Activated CD4-positive, alpha-beta T cell treated with anti-CD3 and anti-CD28 coated beads, Interleukin-2, amount 10 ng/mL, durations not matched to agents 7 days and 5 days (primary cell): ENCODE results near the gene SETX. TPM values are rescaled to one million over a fixed set of nuclear protein-coding genes. Genes with fewer than 3 reads are reported as not detected.
"Not testable (repeated sequence)": the region's sequence is repeated elsewhere in the genome, so short reads cannot be mapped to it uniquely, and the experiment has no call there.

Experiments
- CTCF ChIA-PET: fragments of 350-600 bp; sonication (Branson Sonifier 250); formaldehyde crosslinking; loops from one replicate; lab custom pipeline; 2021; ENCODE audit warnings: antibody characterized with exemption; lab: Charles Lee
- POLR2A ChIA-PET: fragments of 350-600 bp; sonication (Branson Sonifier 250); formaldehyde crosslinking; loops from one replicate; lab custom pipeline; 2021; ENCODE audit warnings: antibody characterized with exemption; lab: Charles Lee
- DNase-seq: peaks from one replicate; pipeline ENCODE4 v3.0.0-alpha.2; 2020
- H3K27ac Mint-ChIP-seq: one replicate; pipeline ENCODE4 v1.8.0; 2021; ENCODE audit warnings: mild to moderate bottlenecking, moderate library complexity, mixed read lengths
- H3K27me3 Mint-ChIP-seq: one replicate; pipeline ENCODE4 v1.8.0; 2021; ENCODE audit warnings: mixed read lengths
- H3K36me3 Mint-ChIP-seq: one replicate; pipeline ENCODE4 v1.8.0; 2021; ENCODE audit warnings: low read depth, mixed read lengths
- H3K4me1 Mint-ChIP-seq: one replicate; pipeline ENCODE4 v1.8.0; 2021; ENCODE audit warnings: mixed read lengths
- H3K4me3 Mint-ChIP-seq: one replicate; pipeline ENCODE4 v1.8.0; 2021; ENCODE audit warnings: mild to moderate bottlenecking, moderate library complexity, mixed read lengths
- H3K9me3 Mint-ChIP-seq: one replicate; pipeline ENCODE4 v1.8.0; 2021; ENCODE audit warnings: mixed read lengths
- total RNA-seq, 2 experiments: library from RNA; stranded (reverse); gene quantifications; one replicate each; pipeline ENCODE4 v1.2.3, GENCODE V29; 2021

The SETX gene
- total RNA-seq, 2 experiments from 2014 or later, result 62.8 to 68.5 TPM

DNA sequence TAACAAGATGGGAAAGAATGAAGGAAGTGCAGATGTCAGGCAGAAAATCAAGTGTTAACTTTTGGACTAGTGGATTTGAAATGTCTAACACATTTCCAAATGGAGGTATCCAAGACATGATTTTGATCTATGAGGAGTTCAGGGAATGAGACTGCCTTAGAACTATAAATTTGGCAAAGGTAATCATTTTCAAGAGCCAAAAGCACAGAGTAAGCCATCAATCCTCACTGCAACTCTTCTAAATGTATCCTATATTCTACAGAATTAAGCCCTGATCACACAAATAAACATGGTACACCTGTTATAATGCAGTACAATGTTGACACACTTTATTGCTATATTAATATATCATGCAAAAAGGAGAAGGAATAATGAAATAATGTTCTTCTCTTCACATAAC lies 55.6 kb downstream of the SETX start:
- CTCF ChIA-PET, result no interaction called here
- POLR2A ChIA-PET, result no interaction called here
- no peak overlapping the region for H3K4me3 Mint-ChIP-seq
- no peak for DNase-seq
- no peaks in the 10 kb centered on the region for H3K27me3 Mint-ChIP-seq
- H3K36me3 Mint-ChIP-seq, result peaks cover 69% of the 10 kb centered on the region
- no peaks in the 10 kb centered on the region for H3K9me3 Mint-ChIP-seq
- H3K27ac Mint-ChIP-seq, result no peak overlapping the region
- peaks cover 7% of the 10 kb centered on the region for H3K4me1 Mint-ChIP-seq

DNA sequence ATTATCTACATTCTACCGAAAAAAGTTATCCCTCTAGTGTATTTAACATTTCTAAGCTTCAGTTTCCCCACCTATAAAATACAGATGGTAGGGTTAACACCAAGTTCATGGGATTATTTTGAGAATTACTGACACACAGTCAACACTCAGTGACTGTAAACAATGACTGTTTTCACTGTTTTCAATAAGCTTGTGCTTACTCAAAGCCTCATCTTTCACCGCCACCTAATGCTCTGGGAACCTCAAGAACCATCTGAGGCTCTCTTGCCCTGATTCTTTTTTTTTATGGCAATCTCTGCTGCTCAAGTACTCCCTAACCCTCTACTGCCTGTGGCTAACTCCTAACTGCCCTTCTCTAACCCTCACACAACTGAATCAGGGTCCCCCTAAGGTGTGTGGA lies 59.6 kb downstream of the SETX start:
- POLR2A ChIA-PET, result no interaction called here
- Mint-ChIP-seq H3K36me3 (peaks cover 66% of the 10 kb centered on the region), H3K9me3 (no peaks in the 10 kb centered on the region), H3K4me1 (peaks cover 16% of the 10 kb centered on the region), H3K27ac (no peak overlapping the region), H3K4me3 (no peak overlapping the region), H3K27me3 (no peaks in the 10 kb centered on the region)
- CTCF ChIA-PET, result interaction anchor here (0.7 to 1.2 kb wide), 2 partner anchors 15 to 49 kb away, joined by 3 read pairs; no protein-coding TSS in a partner anchor
- no peak for DNase-seq

GRCh38 chr9:132293145-132293721 lies 61.6 kb downstream of the SETX start:
- ChIA-PET CTCF (no interaction called here), POLR2A (interaction anchor here (0.6 kb wide), 1 partner anchor 454 kb away, joined by 4 read pairs; no protein-coding TSS in a partner anchor)
- DNase-seq, result peak; percentile 10
- H3K27ac Mint-ChIP-seq, result peak overlapping the region; percentile 79
- H3K4me3 Mint-ChIP-seq, result no peak overlapping the region
- H3K36me3 Mint-ChIP-seq, result peaks cover 55% of the 10 kb centered on the region
- no peaks in the 10 kb centered on the region for H3K27me3 Mint-ChIP-seq
- H3K4me1 Mint-ChIP-seq, result peaks cover 18% of the 10 kb centered on the region
- H3K9me3 Mint-ChIP-seq, result no peaks in the 10 kb centered on the region

DNA sequence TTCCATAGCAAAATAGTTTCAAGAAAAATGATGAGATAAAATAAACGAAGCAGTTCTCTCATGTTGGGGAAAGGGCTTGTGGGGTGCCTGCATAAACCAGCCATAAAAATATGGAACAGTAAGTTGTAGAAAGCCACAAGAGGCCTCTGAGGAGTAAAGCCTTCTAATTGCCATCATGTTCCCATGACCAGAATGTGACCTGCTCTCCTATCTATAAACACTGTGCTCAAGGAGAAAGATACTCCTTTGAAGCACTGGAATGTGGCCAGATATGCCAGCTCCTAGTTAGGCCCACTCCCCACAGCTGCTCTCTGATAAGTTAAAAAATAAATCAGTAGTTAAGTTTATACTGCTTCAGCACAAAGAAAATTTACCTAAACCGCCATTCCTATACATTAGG lies 65.8 kb downstream of the SETX start:
- Mint-ChIP-seq H3K4me1 (peaks cover 14% of the 10 kb centered on the region), H3K27ac (peak overlapping the region; percentile 50), H3K4me3 (no peak overlapping the region), H3K9me3 (no peaks in the 10 kb centered on the region), H3K27me3 (no peaks in the 10 kb centered on the region), H3K36me3 (peaks cover 41% of the 10 kb centered on the region)
- ChIA-PET CTCF (interaction anchor here (0.7 kb wide), 1 partner anchor 18 kb away, joined by 3 read pairs; no protein-coding TSS in a partner anchor), POLR2A (no interaction called here)
- DNase-seq, result no peak

- CTCF ChIA-PET, result no interaction called here
- POLR2A ChIA-PET, result no interaction called here
- H3K9me3 Mint-ChIP-seq, result no peaks in the 10 kb centered on the region
- no peaks in the 10 kb centered on the region for H3K27me3 Mint-ChIP-seq
- H3K27ac Mint-ChIP-seq, result no peak overlapping the region
- no peak for DNase-seq
- H3K4me1 Mint-ChIP-seq, result peaks cover 12% of the 10 kb centered on the region
- no peak overlapping the region for H3K4me3 Mint-ChIP-seq
- peaks cover 42% of the 10 kb centered on the region for H3K36me3 Mint-ChIP-seq
Observed at GRCh38 chr9:132288361-132288760, 66.4 kb downstream of the SETX start.

GRCh38 chr9:132287256-132287760 lies 67.5 kb downstream of the SETX start:
- Mint-ChIP-seq H3K27ac (no peak overlapping the region), H3K4me3 (no peak overlapping the region), H3K36me3 (peaks cover 43% of the 10 kb centered on the region), H3K27me3 (no peaks in the 10 kb centered on the region), H3K4me1 (peaks cover 4% of the 10 kb centered on the region), H3K9me3 (no peaks in the 10 kb centered on the region)
- POLR2A ChIA-PET, result no interaction called here
- DNase-seq, result no peak
- CTCF ChIA-PET, result interaction anchor here (0.7 to 1.0 kb wide), 2 partner anchors 31 to 35 kb away, joined by 3 to 4 read pairs; no protein-coding TSS in a partner anchor

- Mint-ChIP-seq H3K27me3 (no peaks in the 10 kb centered on the region), H3K27ac (no peak overlapping the region), H3K4me3 (no peak overlapping the region), H3K36me3 (peaks cover 58% of the 10 kb centered on the region), H3K4me1 (peaks cover 4% of the 10 kb centered on the region), H3K9me3 (no peaks in the 10 kb centered on the region)
- DNase-seq, result no peak
- CTCF ChIA-PET, result no interaction called here
- POLR2A ChIA-PET, result no interaction called here
Observed at GRCh38 chr9:132283863-132284262, 70.9 kb downstream of the SETX start.

- Mint-ChIP-seq H3K4me1 (no peaks in the 10 kb centered on the region), H3K4me3 (no peak overlapping the region), H3K27ac (no peak overlapping the region), H3K27me3 (no peaks in the 10 kb centered on the region), H3K9me3 (no peaks in the 10 kb centered on the region), H3K36me3 (peaks cover 58% of the 10 kb centered on the region)
- no peak for DNase-seq
- CTCF ChIA-PET, result no interaction called here
- POLR2A ChIA-PET, result no interaction called here
Observed at GRCh38 chr9:132283165-132283564, 71.6 kb downstream of the SETX start.

- DNase-seq, result no peak
- no peaks in the 10 kb centered on the region for H3K9me3 Mint-ChIP-seq
- no peak overlapping the region for H3K4me3 Mint-ChIP-seq
- POLR2A ChIA-PET, result no interaction called here
- peaks cover 89% of the 10 kb centered on the region for H3K36me3 Mint-ChIP-seq
- CTCF ChIA-PET, result no interaction called here
- H3K27ac Mint-ChIP-seq, result no peak overlapping the region
- H3K27me3 Mint-ChIP-seq, result no peaks in the 10 kb centered on the region
- no peaks in the 10 kb centered on the region for H3K4me1 Mint-ChIP-seq
Observed at GRCh38 chr9:132274861-132275260, 79.9 kb downstream of the SETX start.

DNA sequence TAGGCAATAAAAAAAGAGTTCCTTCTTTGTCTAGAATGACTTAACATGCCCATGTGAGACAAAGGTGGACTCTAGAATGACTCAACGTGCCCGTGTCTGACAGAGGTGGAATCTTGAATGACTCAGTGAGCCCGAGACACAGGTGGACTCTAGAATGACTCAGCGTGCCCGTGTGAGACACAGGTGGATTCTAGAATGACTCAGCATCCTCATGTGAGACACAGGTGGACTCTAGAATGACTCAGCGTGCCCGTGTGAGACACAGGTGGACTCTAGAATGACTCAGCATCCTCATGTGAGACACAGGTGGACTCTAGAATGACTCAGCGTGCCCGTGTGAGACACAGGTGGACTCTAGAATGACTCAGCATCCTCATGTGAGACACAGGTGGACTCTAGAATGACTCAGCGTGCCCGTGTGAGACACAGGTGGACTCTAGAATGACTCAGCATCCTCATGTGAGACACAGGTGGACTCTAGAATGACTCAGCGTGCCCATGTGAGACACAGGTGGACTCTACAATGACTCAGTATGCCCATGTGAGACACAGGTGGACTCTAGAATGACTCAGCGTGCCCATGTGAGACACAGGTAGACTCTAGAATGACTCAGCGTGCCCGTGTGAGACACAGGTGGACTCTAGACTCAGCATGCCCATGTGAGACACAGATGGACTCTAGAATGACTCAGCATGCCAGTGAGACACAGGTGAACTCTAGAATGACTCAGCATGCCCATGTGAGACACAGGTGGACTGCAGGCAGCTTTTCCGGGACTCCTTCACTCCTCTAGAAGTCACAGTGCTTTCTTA lies 84.9 kb downstream of the SETX start:
- H3K27ac Mint-ChIP-seq, H3K4me3 Mint-ChIP-seq, H3K4me1 Mint-ChIP-seq, DNase-seq, H3K9me3 Mint-ChIP-seq, H3K27me3 Mint-ChIP-seq: not testable (repeated sequence)
- ChIA-PET POLR2A (interaction anchor here (0.7 kb wide), 1 partner anchor 1173 kb away, joined by 5 read pairs; no protein-coding TSS in a partner anchor), CTCF (interaction anchor here (0.6 to 1.5 kb wide), 6 partner anchors 11 to 583 kb away, joined by 3 to 10 read pairs (median 5); no protein-coding TSS in a partner anchor)
- H3K36me3 Mint-ChIP-seq, result peaks cover 66% of the 10 kb centered on the region

GRCh38 chr9:132268725-132269352 lies 85.9 kb downstream of the SETX start:
- POLR2A ChIA-PET, result no interaction called here
- Mint-ChIP-seq H3K36me3 (peaks cover 61% of the 10 kb centered on the region), H3K27me3 (no peaks in the 10 kb centered on the region), H3K9me3 (no peaks in the 10 kb centered on the region), H3K27ac (peak overlapping the region; percentile 44), H3K4me1 (peaks cover 7% of the 10 kb centered on the region), H3K4me3 (no peak overlapping the region)
- CTCF ChIA-PET, result interaction anchor here (0.9 to 1.5 kb wide), 9 partner anchors 9 to 504 kb away, joined by 3 to 10 read pairs (median 4); no protein-coding TSS in a partner anchor
- peak; percentile 83 for DNase-seq

- POLR2A ChIA-PET, result no interaction called here
- DNase-seq, result no peak
- Mint-ChIP-seq H3K36me3 (peaks cover 58% of the 10 kb centered on the region), H3K27ac (no peak overlapping the region), H3K27me3 (no peaks in the 10 kb centered on the region), H3K4me3 (no peak overlapping the region), H3K9me3 (no peaks in the 10 kb centered on the region), H3K4me1 (peaks cover 7% of the 10 kb centered on the region)
- CTCF ChIA-PET, result no interaction called here
Observed at GRCh38 chr9:132267660-132268059, 87.1 kb downstream of the SETX start.
